Calu3 (cell line): Measurements from ENCODE around the gene MOSPD3. TPM values are rescaled to one million over a fixed set of nuclear protein-coding genes. Genes with fewer than 3 reads are reported as not detected.

Experiments
- BruUV-seq: library from RNA; stranded (reverse); fragments of 400-500 nt; replicated peaks from 2 replicates; lab custom pipeline; 2021; lab: Mats Ljungman, UMichigan
- CTCF ChIA-PET: fragments of 300-600 bp; sonication (Branson Sonifier 250); formaldehyde crosslinking; loops from one replicate; lab custom pipeline; 2022; ENCODE audit warnings: antibody characterized with exemption; lab: Charles Lee
- DNase-seq: peaks from one replicate; pipeline ENCODE4 v3.0.0; 2022
- H3K27ac Mint-ChIP-seq: one replicate; pipeline ENCODE4 v1.8.0; 2022; ENCODE audit warnings: mixed read lengths; ENCODE audit not compliant: unreplicated experiment
- H3K27me3 Mint-ChIP-seq: one replicate; pipeline ENCODE4 v1.8.0; 2022; ENCODE audit warnings: mixed read lengths; ENCODE audit not compliant: unreplicated experiment
- H3K36me3 Mint-ChIP-seq: one replicate; pipeline ENCODE4 v1.8.0; 2022; ENCODE audit warnings: mild to moderate bottlenecking, moderate library complexity, mixed read lengths; ENCODE audit not compliant: insufficient read depth, unreplicated experiment
- H3K4me1 Mint-ChIP-seq: one replicate; pipeline ENCODE4 v1.8.0; 2022; ENCODE audit warnings: mild to moderate bottlenecking, low read depth, mixed read lengths; ENCODE audit not compliant: unreplicated experiment
- H3K4me3 Mint-ChIP-seq: one replicate; pipeline ENCODE4 v1.8.0; 2022; ENCODE audit warnings: mild to moderate bottlenecking, low read depth, moderate library complexity, mixed read lengths; ENCODE audit not compliant: unreplicated experiment
- H3K9me3 Mint-ChIP-seq: one replicate; pipeline ENCODE4 v1.8.0; 2022; ENCODE audit warnings: low read depth, mixed read lengths; ENCODE audit not compliant: unreplicated experiment
- intact Hi-C: fragments of 100-400 bp; cut with micrococcal nuclease; formaldehyde crosslinking; loops from one replicate; pipeline ENCODE4 v1.10.0; 2022; ENCODE audit not compliant: unreplicated experiment
- total RNA-seq: library from RNA; stranded (reverse); gene quantifications from 2 replicates; pipeline ENCODE4 v1.2.3, GENCODE V29; 2022
- TF ChIP-seq, protein P1 (sequence below): fragments of 200-600 bp; IDR thresholded peaks from one replicate; pipeline ENCODE4 v1.8.0; 2022; ENCODE audit warnings: antibody characterized with exemption; ENCODE audit not compliant: unreplicated experiment

Gene MOSPD3
- total RNA-seq, 1 experiment from 2014 or later: 11.7 TPM

- TF ChIP-seq, protein P1, sequence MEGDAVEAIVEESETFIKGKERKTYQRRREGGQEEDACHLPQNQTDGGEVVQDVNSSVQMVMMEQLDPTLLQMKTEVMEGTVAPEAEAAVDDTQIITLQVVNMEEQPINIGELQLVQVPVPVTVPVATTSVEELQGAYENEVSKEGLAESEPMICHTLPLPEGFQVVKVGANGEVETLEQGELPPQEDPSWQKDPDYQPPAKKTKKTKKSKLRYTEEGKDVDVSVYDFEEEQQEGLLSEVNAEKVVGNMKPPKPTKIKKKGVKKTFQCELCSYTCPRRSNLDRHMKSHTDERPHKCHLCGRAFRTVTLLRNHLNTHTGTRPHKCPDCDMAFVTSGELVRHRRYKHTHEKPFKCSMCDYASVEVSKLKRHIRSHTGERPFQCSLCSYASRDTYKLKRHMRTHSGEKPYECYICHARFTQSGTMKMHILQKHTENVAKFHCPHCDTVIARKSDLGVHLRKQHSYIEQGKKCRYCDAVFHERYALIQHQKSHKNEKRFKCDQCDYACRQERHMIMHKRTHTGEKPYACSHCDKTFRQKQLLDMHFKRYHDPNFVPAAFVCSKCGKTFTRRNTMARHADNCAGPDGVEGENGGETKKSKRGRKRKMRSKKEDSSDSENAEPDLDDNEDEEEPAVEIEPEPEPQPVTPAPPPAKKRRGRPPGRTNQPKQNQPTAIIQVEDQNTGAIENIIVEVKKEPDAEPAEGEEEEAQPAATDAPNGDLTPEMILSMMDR: no peak
- no peaks in the 10 kb centered on the region for H3K4me1 Mint-ChIP-seq
- no peak overlapping the region for H3K4me3 Mint-ChIP-seq
- CTCF ChIA-PET: no interaction called here
- no peak for DNase-seq
- H3K27ac Mint-ChIP-seq: no peak overlapping the region
- peaks cover 21% of the 10 kb centered on the region for H3K36me3 Mint-ChIP-seq
- no TSS peak for BruUV-seq
- no peaks in the 10 kb centered on the region for H3K27me3 Mint-ChIP-seq
- intact Hi-C loops: no loop called here
- H3K9me3 Mint-ChIP-seq: no peaks in the 10 kb centered on the region
Measured at GRCh38 chr7:100575206-100575631, 37.1 kb upstream of the MOSPD3 start.

DNA sequence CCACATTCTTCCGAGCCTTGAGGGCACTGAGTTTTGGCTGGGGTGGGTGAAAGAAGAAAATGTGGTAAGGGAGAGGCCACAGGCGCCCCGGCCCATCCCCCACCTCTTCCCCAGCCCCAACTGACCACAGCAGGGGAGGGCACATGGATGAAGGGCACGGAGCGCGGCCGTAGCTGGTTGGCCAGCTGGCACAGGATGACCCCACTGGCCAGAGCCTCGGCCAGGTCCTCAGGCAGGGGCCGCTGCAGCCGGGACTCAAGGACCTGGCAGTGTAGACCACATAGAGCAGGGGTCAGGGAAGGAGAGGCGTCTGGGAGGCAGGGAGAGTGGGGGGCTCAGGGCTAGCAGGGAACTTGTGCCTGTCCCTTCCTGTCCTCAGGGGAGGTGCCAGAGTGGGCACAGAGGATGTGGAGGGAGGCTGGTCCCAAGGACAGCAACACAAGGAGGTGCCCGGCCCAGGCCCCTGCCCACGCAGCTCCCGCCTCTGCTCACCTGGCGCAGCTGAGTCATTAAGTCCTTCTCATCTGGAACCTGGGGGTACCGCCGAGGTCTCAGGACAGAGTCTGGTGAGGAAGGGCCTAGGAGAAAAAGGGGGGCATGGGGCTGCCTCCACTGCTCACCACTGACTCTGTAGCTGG lies 36.5 kb upstream of the MOSPD3 start:
- Mint-ChIP-seq H3K4me1 (no peaks in the 10 kb centered on the region), H3K27ac (no peak overlapping the region), H3K36me3 (peaks cover 16% of the 10 kb centered on the region), H3K9me3 (no peaks in the 10 kb centered on the region), H3K4me3 (no peak overlapping the region), H3K27me3 (no peaks in the 10 kb centered on the region)
- BruUV-seq: no TSS peak
- DNase-seq: no peak
- intact Hi-C loops: no loop called here
- CTCF ChIA-PET: no interaction called here
- TF ChIP-seq, protein P1: no peak

DNA sequence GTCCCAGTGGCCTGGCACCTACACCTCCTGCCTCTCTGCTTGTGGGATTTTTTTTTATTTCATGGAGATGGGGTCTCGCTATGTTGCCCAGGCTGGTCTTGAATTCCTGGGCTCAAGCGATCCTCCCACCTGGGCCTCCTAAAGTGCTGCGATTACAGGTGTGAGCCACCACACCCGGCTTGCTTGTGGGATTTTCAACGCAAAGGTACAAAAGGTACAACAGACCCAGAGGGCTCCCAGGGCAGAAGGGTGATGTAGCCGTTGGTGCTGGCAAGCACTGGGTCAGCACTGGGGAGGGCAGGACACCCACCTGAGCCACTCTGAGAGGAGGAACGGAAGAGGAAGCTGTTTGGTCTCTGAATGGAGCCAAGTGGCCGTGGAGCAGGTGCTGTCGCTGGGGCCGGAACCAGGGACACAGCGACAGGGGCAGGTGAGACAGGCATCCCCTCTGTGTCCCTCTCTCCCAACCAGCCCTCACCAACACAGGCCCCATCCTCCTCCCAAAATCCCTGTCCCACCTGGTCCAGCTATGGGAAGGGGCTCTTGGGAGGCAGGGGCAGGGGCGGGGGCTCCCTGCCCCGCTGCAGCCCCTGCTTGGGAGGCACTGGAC lies 35.9 kb upstream of the MOSPD3 start:
- Mint-ChIP-seq H3K27ac (no peak overlapping the region), H3K27me3 (no peaks in the 10 kb centered on the region), H3K36me3 (peaks cover 16% of the 10 kb centered on the region), H3K9me3 (no peaks in the 10 kb centered on the region), H3K4me1 (no peaks in the 10 kb centered on the region), H3K4me3 (no peak overlapping the region)
- TF ChIP-seq, protein P1: no peak
- CTCF ChIA-PET: no interaction called here
- BruUV-seq: no TSS peak
- no peak for DNase-seq
- intact Hi-C loops: no loop called here

DNA sequence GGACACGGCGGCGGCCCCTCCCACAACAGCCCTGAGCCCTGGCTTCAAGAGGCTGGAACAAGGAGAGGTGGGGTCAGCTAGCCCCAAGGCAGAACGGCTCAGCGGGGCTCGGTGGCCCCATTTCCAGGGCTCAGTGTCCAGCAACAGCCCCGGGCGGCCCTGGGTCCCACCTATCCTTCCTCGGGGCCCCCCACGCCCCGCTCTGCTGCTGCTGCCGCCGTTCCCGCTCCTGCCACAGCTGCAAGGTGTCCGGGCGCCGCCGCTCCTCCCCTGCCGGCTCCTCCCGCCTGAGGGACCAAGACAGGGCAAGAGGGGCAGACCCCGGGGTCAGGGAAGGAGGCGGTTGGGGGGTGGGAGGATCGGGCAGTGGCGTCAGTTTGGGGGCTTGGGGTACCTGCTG lies 35.2 kb upstream of the MOSPD3 start:
- no peak for DNase-seq
- intact Hi-C loops: no loop called here
- no peak overlapping the region for H3K27ac Mint-ChIP-seq
- no peaks in the 10 kb centered on the region for H3K4me1 Mint-ChIP-seq
- no TSS peak for BruUV-seq
- no peak overlapping the region for H3K4me3 Mint-ChIP-seq
- H3K36me3 Mint-ChIP-seq: peaks cover 11% of the 10 kb centered on the region
- TF ChIP-seq, protein P1: no peak
- CTCF ChIA-PET: no interaction called here
- H3K9me3 Mint-ChIP-seq: no peaks in the 10 kb centered on the region
- no peaks in the 10 kb centered on the region for H3K27me3 Mint-ChIP-seq
